Islet of Langerhans (tissue), 1 donor: ENCODE results near the gene NFYB.
"Not testable (repeated sequence)": the region's sequence is repeated elsewhere in the genome, so short reads cannot be mapped to it uniquely, and the experiment has no call there.

Experiments
- FAIRE-seq: peaks from one replicate; lab custom pipeline; 2011; peaks lifted over from hg19 to GRCh38; lab: Jason Lieb, UNC

Gene NFYB

DNA sequence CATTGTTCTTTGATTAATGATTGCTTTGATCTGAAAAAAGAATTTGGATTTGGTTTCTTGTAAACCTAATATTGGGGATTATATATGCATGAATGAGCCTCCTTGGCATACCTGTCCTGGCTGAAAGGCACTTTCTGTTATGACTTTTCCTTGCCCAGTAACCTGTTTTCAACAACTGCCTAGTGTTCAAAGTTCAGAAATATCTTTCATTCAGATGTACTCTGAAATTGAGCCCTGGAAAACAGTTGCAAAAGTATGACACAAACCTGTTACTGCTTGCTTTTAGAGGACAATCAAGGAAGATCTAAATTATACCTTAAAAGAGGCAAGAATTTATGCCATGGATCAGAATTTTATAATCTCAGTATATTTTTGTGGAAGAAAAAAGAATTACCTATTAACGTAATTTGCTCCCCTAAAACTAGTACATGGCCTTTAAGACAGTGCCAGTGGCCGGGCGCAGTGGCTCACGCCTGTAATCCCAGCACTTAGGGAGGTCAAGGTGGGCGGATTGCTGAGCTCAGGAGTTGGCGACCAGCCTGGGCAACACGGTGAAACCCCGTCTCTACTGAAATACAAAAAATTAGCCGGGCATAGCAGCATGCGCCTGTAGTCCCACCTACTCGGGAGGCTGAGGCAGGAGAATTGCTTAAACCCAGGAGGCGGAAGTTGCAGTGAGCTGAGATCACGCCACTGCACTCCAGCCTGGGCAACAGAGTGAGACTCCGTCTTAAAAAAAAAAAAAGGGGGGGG is 23.0 kb downstream of the NFYB start:
- not testable (repeated sequence) for FAIRE-seq

DNA sequence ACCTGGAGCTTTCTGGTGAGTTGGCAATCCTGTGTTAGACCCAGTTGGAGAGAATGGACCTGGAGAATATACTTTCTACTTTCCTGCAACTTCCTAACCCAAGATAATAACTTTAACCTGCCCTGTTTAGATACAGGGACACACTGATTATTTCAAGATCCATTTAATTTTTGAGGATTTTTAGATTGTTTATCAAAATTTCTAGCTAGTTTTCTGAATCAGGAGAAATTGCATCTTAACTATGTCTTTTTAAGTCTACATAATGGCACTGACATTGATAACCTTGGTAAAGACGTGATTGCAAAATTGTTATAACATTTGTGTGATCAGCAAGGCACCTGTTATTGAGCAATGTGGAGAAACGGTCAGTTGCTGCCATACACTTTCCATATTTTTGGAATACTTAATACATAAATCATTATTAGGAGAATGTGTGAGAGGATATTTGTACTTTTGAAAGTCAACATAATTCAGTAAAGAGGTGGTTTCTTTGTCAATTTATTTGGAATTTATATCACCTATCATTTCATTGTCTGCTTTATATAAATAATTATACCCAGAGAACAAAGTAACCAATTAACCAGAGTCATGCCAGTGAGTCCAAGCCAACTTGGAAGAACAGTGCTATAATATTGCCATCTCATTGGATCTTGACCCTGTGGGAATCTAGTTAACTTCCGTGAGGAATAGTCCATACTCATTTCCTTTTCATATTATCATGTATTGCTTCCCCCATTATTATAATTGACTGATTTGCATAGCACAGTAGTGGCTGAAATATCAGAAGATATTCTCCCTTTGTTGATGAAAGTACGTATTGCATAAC is 28.4 kb downstream of the NFYB start:
- FAIRE-seq, result peak; percentile 58

DNA sequence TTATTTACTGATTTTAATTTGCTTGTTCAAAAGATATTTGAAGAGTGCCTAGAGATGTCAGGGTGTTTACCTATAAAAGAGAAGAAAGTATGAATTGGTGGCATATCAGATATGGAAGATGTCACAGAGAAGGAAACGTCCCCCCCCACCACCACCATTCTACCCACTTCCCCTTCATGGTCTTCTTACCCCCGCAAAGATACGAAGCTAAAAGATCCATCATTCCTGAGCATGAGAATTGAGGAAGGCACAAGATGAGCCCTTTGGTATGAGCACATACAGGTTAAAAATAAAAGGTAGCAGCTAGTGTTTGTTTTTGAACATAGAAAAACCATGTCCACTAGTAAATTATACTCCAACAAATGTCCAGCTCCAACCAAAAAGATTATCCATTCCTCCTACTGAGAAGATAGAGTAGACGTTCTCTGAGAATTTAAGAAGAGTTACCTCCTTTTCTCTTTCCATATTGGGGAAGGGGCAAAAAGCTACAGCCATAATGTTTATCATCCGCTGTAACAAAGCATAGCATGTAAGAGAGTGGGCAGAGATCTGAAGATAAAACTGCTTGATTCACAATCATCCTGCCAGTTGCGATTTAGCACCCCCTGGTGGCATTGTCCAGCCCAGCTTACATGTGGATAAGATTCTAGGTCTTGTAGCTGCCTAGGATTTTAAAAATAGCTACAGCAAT is 29.1 kb downstream of the NFYB start:
- FAIRE-seq, result peak; percentile 98

DNA sequence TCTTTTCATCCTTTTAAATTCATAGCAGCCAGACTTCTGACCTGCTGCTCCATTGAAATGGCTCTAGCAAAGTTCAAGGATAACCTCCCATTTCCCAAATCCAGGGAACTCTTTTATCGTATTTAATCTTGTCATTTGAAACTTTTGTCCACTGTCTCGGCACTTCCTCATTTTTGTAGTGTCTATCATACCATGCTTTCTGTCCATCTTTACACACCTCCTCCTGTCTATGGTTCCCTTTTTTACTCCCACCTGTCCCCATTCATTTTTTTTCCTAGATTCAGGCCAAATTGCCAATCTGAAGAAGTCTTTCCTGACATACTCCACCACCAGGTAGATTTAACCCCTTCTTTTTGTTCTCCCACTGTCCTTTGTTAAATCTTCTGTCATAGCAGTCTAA is 31.0 kb downstream of the NFYB start:
- FAIRE-seq, result no peak

DNA sequence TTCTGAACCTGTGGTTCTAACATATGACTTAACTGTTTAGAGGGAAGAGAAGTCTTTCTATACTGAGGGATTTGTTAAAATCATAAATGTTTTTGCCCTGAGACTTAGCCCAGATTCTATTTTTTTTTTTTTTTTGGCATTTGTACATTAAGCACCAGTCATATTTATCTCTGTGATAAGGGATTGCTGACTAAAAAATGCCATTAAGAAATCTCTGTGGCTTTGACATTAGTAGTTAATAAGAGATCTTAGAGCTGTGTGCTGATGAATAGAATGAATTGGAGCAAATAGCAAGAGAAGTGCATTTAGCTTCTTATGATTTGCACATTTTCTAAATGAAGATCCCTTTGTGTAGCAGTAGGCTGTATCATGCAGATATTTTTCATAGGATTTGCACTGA is 32.5 kb downstream of the NFYB start:
- FAIRE-seq, result no peak

DNA sequence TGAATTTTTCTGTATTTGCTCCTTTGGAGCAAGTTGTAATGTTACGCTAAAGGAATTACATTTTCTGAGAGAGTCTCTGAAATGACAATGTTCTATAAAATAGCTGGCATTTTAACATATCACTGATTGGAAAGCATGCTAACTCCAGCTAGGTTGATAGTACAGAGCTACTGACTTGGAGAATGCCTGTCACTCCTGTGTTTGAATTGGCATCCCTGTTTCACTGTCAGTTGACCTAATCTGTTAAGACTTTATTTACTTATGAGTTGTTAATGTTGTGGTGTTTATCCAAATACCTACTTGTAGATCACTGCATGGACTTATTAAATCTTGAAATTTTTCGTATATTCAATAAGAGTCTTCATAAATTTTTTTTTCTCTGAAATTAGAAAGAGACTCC is 40.1 kb downstream of the NFYB start:
- peak; percentile 9 for FAIRE-seq

DNA sequence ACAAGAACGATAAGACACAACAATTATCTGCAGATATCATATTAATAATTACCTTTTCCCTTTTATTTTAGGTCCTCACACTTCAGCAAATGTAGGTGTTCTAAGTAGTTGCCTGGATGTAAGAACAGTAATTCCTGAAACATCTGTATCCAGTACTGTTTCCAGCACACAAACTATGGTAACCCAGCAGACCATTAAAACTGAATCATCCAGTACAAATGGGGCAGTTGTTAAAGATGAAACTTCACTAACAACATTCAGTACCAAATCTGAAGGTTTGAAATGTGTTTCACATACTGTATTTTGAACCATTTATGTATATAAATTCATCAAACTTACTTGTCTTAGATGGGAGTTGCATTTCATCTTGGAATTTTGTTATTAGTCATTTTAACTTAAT is 42.7 kb downstream of the NFYB start:
- no peak for FAIRE-seq

DNA sequence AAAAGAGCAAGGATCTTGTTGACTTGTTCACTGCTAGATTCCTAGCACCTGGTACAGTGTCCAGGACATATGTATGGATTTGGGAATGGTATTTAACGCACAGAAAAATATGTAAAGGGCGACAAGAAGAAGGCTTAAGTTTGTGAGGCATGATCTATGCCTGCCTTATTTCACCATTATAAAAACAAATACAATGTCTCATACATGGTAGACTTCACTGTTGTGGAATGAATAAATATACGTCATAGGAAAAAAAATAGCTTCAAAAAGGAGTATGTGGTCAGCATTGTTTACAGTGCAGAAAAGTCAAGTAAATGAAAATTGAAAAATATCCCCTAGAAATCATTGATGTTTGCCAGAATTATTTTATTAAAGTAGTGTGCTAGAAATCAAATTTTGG is 43.7 kb downstream of the NFYB start:
- FAIRE-seq, result no peak

DNA sequence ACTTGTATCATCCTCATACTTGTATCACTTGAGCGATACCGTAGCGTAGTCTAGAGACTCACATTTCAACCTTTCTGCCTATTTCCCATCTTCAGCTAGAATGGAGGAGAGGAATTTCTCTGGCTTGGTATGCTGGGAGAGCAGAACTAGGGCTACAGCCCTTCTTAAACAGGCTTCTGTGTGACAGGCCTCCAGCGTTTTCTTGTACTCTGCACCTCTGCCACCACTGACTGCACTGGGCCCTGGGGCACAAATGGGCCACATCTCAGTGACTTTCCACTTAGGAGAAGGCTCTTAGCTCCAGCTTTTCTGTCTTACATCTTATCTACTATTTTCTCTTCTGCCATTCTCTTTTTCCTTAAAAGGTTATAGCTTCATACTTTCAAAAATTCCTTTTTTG is 46.9 kb downstream of the NFYB start:
- FAIRE-seq, result no peak

DNA sequence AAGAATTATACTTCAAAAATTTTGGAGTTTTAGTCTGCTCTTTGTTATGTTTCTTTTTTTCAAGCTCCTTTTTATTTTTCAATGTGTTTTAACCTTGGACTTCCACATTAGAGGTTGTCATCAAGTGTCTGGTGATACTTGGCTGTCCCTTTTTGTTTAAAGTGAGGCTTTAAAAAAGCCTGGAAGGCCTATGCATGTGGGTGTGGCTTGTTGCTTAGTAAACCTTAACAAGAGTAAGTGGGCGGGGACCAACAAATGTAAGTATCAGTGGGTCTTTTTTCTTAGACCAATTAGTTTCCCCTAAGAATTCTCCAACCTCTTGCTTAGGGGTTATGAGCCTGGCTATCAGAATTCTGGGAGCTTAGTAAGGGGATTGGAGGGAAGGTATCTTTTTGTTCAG is 47.3 kb downstream of the NFYB start:
- no peak for FAIRE-seq

DNA sequence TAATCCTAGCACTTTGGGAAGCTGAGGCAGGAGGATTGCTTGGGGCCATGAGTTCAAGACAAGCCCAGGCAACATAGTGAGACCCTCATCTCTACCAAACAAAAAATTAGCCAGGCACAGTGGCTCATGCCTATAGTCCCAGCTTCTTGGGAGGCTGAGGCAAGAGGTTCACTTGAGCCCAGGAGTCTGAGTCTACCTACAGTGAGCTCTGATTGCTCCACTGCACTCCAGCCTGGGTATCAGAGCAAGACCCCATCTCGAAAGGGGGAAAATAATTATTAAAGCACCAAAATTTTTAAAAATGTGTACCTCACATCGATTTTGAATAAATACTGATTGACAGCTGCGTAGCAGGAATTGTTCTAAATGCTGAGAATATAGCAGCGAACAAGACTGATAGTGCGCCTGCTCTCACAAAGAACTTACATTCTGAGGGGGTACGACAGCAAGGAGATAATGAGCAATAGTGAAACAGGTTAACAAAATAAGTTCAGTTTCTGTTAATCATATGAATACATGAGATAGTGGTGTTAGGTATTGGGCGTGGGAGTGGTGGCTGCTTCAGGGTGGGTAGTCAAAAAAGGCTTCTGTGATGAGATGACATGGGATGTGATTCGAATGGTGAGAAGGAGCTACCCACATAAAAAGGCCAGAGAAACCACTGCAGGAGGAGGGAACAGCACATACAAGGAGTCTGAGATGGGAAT is 54.1 kb downstream of the NFYB start:
- FAIRE-seq, result no peak

DNA sequence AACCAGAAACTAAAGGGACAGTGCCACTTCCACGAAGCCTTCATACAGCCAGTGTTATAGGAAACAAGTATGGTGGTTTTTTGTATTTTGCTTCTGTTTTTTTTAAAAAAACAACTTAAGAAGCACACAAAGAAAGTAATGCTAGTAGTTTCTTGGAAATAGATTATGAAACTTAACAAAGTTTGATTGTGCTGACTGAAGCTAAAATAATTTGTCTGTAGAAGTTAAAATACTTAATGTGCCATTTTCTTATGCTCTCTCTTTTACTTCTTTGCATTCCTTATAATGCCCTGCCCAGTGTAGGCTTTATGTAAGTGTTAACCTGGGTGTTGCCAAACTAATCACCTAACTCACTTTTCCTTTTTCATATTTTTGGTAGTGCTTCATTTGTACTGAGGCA is 57.2 kb downstream of the NFYB start:
- FAIRE-seq, result no peak

DNA sequence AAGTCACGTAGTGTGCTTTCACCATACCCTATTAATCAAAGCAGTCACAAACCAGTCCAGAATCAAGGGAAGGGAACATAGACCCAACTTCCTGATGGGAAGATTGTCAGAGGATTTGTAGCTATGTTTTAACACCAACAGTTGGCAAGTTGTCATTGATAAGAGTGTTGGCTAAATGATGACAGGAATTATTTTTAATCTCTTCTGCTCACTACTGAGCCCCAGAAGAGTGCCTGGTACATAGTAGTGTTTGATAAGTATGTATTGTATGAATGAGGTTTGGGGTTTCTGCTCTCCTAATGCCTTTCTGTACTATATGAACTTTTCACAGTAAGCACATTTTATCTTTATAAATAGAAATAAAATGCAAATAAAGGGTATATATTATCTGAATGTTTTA is 59.0 kb downstream of the NFYB start:
- no peak for FAIRE-seq

DNA sequence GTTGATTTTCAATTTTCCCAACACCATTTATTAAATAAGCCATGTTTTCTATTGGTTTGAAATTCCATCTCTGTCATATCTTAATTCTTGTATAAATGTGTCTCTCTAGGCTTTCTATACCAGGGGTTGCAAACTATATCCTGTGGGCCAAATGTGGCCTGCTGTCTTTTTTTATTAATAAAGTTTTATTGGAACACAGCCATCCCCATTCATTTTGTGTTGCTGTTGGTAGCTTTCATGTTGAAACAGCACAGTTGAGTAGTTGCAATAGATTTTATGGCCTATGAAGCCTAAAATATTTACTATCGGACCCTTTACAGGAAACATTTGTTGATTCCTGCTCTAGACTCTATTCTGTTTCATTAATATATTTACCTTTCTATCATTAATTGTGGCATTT is 64.3 kb downstream of the NFYB start:
- FAIRE-seq, result no peak

DNA sequence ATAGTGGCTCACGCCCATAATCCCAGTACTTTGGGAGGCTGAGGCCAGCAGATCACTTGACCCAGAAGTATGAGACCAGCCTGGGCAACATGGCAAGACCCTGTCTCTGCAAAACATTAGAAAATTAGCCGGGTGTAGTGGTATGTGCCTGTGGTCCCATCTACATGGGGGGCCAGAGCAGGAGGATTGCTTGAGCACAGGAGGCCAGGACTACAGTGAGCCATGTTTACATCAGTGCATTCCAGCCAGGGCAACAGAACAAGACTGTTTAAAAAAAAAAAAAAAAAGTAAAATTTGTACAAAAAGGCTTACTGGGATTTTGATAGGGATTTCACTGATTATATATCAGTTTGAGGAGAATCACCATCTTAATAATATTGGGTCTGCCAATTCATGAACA is 65.9 kb downstream of the NFYB start:
- no peak for FAIRE-seq
